Right cardiac atrium (tissue), 5 donors: ENCODE data around the gene COL5A1. TPM values are rescaled to one million over a fixed set of nuclear protein-coding genes. Genes with fewer than 3 reads are reported as not detected.

Experiments
- ATAC-seq, 2 donors: fragments of 200-7000 bp; cut with Tn5 transposase; one replicate each; pipeline versions ENCODE4 v1.8.0 to v1.9.1; 2020; ENCODE audit warnings: moderate library complexity in 2 of 2, mild to moderate bottlenecking in 1 of 2
- DNase-seq, 3 donors: peaks; one replicate each; pipeline ENCODE4 v3.0.0-alpha.2; 2020
- H3K27ac ChIP-seq: one replicate; pipeline ENCODE4 v1.5.1; 2013; ENCODE audit warnings: mild to moderate bottlenecking, low read length, control low read depth, moderate library complexity
- H3K27me3 ChIP-seq: one replicate; pipeline ENCODE4 v1.6.1; 2013; ENCODE audit not compliant: control insufficient read depth, insufficient read depth
- H3K4me1 ChIP-seq: one replicate; pipeline ENCODE4 v1.6.1; 2013; ENCODE audit warnings: low read length; ENCODE audit not compliant: control insufficient read depth, insufficient read depth
- H3K4me3 ChIP-seq: one replicate; pipeline ENCODE4 v1.5.1; 2013; ENCODE audit warnings: low read length, control low read depth
- H3K9me3 ChIP-seq: one replicate; pipeline ENCODE4 v1.6.1; 2013; ENCODE audit warnings: low read length; ENCODE audit not compliant: control insufficient read depth
- WGBS: extraction: QIAGEN DNeasy Blood & Tissue Kit; methylation state at CpG from one replicate; pipeline ENCODE4 v1.1.7; 2013; 5-methylcytosine and 5-hydroxymethylcytosine counted together
- intact Hi-C, 4 donors: fragments of 100-400 bp; cut with DNase I; formaldehyde crosslinking; loops; one replicate each; pipeline versions ENCODE4 v1.11.0 to v1.14.0; 2022 to 2023
- polyA plus RNA-seq: library from polyadenylated mRNA; stranded (reverse); fragments of 200-250 nt; gene quantifications from one replicate; pipeline ENCODE4 v1.2.3, GENCODE V29; 2013
- total RNA-seq, 4 donors: library from RNA; stranded (reverse); fragmentation: NEBNext Ultra II Directional; extraction: Animal tissue kit (Norgen Biotek cat#: 25700); gene quantifications; one replicate each; pipeline ENCODE4 v1.2.1, GENCODE V29; 2021
- donor health status: healthy with polysubstance abuse.
- donor health status: DM: no; HTN: yes; CAD: no.
- donor health status: DM: no; HTN: no; CAD: no.
- donor health status: DM: no; HTN: yes; CAD: no; lungs with severe emphysema.
- donor health status: DM: yes; HTN: yes; CAD: no.

COL5A1 gene
- total and polyA plus RNA-seq, 5 donors = 15.4 to 35.8 (median 22.7) TPM

- ATAC-seq (no peak), DNase-seq (no peak)
- intact Hi-C loops = no loop called here
- Histone ChIP-seq H3K9me3 (no peaks in the 10 kb centered on the region), H3K4me3 (no peak overlapping the region), H3K27me3 (no peaks in the 10 kb centered on the region), H3K27ac (no peak overlapping the region), H3K4me1 (no peaks in the 10 kb centered on the region)
- 86% methylated on average over 4 of the region's 4 CpGs for WGBS
These were observed 30.6 kb upstream of the COL5A1 start for GRCh38 chr9:134611046-134611445.

DNA sequence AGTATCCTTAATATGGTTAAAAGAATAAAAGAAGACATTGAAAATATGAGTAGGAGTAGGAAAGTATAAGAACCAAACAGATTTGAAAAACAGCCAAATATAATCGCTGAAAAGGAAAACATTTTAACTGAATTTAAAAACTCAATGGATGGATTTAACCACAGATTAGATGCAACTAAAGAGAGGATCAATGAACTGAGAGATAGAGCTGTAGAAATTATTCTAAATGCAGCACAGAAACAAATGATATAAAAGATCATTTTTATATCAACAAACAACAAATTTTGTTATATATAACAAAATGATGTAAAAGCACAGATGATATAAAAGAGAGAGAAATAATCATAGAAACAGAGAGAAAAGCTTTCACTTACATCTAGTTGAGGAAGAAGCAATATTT is 29.3 kb upstream of the COL5A1 start:
- intact Hi-C loops = no loop called here
- ATAC-seq (no peak), DNase-seq (no peak)
- Histone ChIP-seq H3K9me3 (no peaks in the 10 kb centered on the region), H3K27ac (no peak overlapping the region), H3K27me3 (no peaks in the 10 kb centered on the region), H3K4me3 (no peak overlapping the region), H3K4me1 (no peaks in the 10 kb centered on the region)
- 92% methylated on average over 1 of the region's 1 CpG for WGBS

GRCh38 chr9:134612715-134613114 is 28.9 kb upstream of the COL5A1 start:
- no peaks in the 10 kb centered on the region for H3K4me1 ChIP-seq
- H3K4me3 ChIP-seq = no peak overlapping the region
- no peak for ATAC-seq
- WGBS = 49% methylated on average over 1 of the region's 1 CpG
- no peak overlapping the region for H3K27ac ChIP-seq
- H3K9me3 ChIP-seq = no peaks in the 10 kb centered on the region
- intact Hi-C loops = no loop called here
- no peak for DNase-seq
- no peaks in the 10 kb centered on the region for H3K27me3 ChIP-seq

DNA sequence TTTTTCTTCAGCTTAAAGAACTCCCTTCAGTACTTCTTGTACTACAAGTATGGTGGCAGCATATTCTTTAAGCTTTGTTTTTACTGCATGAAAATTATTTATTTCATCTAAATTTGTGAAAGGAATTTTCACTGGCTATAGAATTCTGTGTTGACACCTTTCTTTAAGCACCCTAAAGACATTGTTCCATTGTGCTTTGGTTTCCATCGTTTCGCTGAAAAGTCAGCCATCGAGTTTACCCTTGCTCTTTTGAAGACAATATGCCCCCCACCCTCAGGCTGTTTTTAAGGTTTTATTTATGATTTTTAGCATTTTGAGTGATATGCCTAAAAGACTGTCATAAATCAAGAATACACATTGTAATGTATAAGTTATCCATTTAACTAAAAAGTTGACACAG is 27.3 kb upstream of the COL5A1 start:
- H3K27ac ChIP-seq = no peak overlapping the region
- H3K4me1 ChIP-seq = no peaks in the 10 kb centered on the region
- H3K9me3 ChIP-seq = no peaks in the 10 kb centered on the region
- no peak overlapping the region for H3K4me3 ChIP-seq
- 95% methylated on average over 3 of the region's 3 CpGs for WGBS
- H3K27me3 ChIP-seq = no peaks in the 10 kb centered on the region
- intact Hi-C loops = no loop called here
- no peak for DNase-seq
- ATAC-seq = no peak

GRCh38 chr9:134616341-134616740 is 25.3 kb upstream of the COL5A1 start:
- Histone ChIP-seq H3K4me1 (no peaks in the 10 kb centered on the region), H3K4me3 (no peak overlapping the region), H3K27ac (no peak overlapping the region), H3K9me3 (no peaks in the 10 kb centered on the region), H3K27me3 (no peaks in the 10 kb centered on the region)
- DNase-seq (no peak), ATAC-seq (no peak)
- intact Hi-C loops = no loop called here
- WGBS = 90% methylated on average over 3 of the region's 3 CpGs

GRCh38 chr9:134617246-134617645 is 24.4 kb upstream of the COL5A1 start:
- Histone ChIP-seq H3K4me3 (no peak overlapping the region), H3K27me3 (no peaks in the 10 kb centered on the region), H3K27ac (no peak overlapping the region), H3K9me3 (no peaks in the 10 kb centered on the region), H3K4me1 (no peaks in the 10 kb centered on the region)
- WGBS = 90% methylated on average over 8 of the region's 8 CpGs
- intact Hi-C loops = no loop called here
- ATAC-seq = no peak
- peak in 1 of 3 donors; percentile 5 for DNase-seq

DNA sequence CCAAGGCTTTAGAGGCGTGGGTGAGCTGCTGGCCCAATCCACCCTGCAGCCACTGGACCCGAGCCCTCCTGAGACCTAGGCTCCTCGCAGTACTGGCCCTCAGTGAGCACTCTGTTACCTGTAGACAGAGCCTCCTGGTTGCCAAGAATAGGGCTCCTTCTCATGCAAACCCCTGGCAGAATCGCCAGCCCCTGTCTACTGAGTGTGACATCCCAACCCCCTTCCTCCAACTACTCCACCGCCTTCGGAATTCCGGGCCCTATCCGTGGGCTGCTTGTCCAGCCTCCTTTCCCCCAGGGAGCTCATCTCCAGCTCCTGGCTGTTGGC is 23.8 kb upstream of the COL5A1 start:
- Histone ChIP-seq H3K4me3 (no peak overlapping the region), H3K27me3 (no peaks in the 10 kb centered on the region), H3K27ac (no peak overlapping the region), H3K4me1 (no peaks in the 10 kb centered on the region), H3K9me3 (no peaks in the 10 kb centered on the region)
- DNase-seq (no peak), ATAC-seq (peak in 1 of 2 donors; percentile 15)
- intact Hi-C loops = no loop called here
- WGBS = 60% methylated on average over 8 of the region's 8 CpGs

DNA sequence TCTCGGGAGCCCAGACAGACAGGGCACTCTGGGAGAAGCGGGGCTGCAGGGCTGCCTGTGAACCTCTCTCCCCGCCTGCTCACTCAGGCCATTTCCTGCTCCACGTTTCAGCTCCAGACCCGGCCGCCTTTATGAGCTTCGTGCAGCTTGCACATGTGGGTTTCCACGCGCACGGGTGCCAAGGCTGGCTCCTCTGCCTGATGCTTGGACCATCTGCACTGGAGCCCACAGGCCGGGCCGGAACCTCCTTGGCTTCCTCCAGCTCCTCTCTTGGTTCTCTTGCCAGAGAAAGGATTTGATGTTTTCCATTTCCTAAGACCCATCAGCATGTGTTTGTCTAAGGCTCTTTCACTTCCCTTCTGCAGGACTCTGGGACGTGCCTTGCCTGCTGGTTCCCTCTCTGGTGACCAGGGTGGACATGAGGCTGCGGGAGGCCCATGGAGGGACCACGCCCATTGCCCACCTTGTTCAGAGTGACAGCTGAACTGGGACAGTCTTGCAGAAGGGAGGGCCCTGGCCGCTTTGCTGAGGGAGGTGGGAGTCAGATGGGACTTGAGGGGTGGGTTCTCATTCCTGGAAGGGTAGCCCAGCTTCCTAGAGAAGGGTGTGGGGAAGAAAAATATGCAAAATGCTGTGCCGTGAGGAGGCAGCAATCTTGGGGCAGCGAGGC is 23.3 kb upstream of the COL5A1 start:
- no peaks in the 10 kb centered on the region for H3K27me3 ChIP-seq
- WGBS = 45% methylated on average over 18 of the region's 18 CpGs
- peak; percentile 47 to 48 for ATAC-seq
- H3K4me3 ChIP-seq = no peak overlapping the region
- H3K9me3 ChIP-seq = no peaks in the 10 kb centered on the region
- H3K4me1 ChIP-seq = no peaks in the 10 kb centered on the region
- H3K27ac ChIP-seq = no peak overlapping the region
- DNase-seq = peak in 2 of 3 donors; percentile 76 to 77
- intact Hi-C loops = no loop called here

- Histone ChIP-seq H3K4me3 (no peak overlapping the region), H3K27me3 (no peaks in the 10 kb centered on the region), H3K4me1 (no peaks in the 10 kb centered on the region), H3K9me3 (no peaks in the 10 kb centered on the region), H3K27ac (no peak overlapping the region)
- intact Hi-C loops = no loop called here
- ATAC-seq = peak; percentile 6 to 13
- peak in 1 of 3 donors; percentile 24 for DNase-seq
- 90% methylated on average over 13 of the region's 13 CpGs for WGBS
These were observed 22.7 kb upstream of the COL5A1 start for GRCh38 chr9:134618833-134619447.

GRCh38 chr9:134619448-134619982 is 22.1 kb upstream of the COL5A1 start:
- WGBS = 82% methylated on average over 7 of the region's 7 CpGs
- DNase-seq = peak in 1 of 3 donors; percentile 20
- H3K27me3 ChIP-seq = no peaks in the 10 kb centered on the region

GRCh38 chr9:134619983-134620661 is 21.5 kb upstream of the COL5A1 start:
- intact Hi-C loops = no loop called here
- Histone ChIP-seq H3K4me1 (no peaks in the 10 kb centered on the region), H3K27me3 (no peaks in the 10 kb centered on the region), H3K9me3 (no peaks in the 10 kb centered on the region), H3K4me3 (no peak overlapping the region), H3K27ac (no peak overlapping the region)
- ATAC-seq (no peak), DNase-seq (peak in 2 of 3 donors; percentile 26 to 28)
- WGBS = 92% methylated on average over 19 of the region's 19 CpGs

More at GRCh38 chr9:134619448-134619982, 22.1 kb upstream of the COL5A1 start:
- Histone ChIP-seq H3K4me1 (no peaks in the 10 kb centered on the region), H3K27ac (no peak overlapping the region), H3K9me3 (no peaks in the 10 kb centered on the region), H3K4me3 (no peak overlapping the region)
- ATAC-seq = no peak
- intact Hi-C loops = no loop called here
